ENCODE measurements around the gene PIAS2.

DNA sequence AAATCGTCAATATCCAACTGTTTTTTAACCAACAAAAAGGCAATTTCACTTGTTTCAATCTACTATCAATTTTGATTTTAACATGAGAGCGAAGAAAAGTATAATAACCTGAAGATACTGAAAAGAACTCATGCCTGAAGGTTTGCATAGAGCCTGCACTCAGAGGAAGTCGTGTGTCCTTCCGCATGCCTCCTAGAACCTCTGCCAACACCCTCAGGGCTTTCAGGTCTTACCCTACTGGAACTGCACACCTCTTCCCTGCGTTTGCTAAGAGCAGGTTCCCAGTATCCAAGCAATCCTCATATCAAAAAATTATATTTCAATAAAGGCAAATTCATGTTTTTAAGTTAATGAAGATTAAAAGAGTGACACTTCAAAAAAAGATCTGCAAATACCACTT is 74.7 kb downstream of the PIAS2 start:
- TF ChIP-seq, protein P1, sequence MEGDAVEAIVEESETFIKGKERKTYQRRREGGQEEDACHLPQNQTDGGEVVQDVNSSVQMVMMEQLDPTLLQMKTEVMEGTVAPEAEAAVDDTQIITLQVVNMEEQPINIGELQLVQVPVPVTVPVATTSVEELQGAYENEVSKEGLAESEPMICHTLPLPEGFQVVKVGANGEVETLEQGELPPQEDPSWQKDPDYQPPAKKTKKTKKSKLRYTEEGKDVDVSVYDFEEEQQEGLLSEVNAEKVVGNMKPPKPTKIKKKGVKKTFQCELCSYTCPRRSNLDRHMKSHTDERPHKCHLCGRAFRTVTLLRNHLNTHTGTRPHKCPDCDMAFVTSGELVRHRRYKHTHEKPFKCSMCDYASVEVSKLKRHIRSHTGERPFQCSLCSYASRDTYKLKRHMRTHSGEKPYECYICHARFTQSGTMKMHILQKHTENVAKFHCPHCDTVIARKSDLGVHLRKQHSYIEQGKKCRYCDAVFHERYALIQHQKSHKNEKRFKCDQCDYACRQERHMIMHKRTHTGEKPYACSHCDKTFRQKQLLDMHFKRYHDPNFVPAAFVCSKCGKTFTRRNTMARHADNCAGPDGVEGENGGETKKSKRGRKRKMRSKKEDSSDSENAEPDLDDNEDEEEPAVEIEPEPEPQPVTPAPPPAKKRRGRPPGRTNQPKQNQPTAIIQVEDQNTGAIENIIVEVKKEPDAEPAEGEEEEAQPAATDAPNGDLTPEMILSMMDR (IDR thresholded peaks at IDR 0.05; ENCODE audit: low read depth, low read length, missing input control) = no peak
- TF ChIP-seq, protein P2, sequence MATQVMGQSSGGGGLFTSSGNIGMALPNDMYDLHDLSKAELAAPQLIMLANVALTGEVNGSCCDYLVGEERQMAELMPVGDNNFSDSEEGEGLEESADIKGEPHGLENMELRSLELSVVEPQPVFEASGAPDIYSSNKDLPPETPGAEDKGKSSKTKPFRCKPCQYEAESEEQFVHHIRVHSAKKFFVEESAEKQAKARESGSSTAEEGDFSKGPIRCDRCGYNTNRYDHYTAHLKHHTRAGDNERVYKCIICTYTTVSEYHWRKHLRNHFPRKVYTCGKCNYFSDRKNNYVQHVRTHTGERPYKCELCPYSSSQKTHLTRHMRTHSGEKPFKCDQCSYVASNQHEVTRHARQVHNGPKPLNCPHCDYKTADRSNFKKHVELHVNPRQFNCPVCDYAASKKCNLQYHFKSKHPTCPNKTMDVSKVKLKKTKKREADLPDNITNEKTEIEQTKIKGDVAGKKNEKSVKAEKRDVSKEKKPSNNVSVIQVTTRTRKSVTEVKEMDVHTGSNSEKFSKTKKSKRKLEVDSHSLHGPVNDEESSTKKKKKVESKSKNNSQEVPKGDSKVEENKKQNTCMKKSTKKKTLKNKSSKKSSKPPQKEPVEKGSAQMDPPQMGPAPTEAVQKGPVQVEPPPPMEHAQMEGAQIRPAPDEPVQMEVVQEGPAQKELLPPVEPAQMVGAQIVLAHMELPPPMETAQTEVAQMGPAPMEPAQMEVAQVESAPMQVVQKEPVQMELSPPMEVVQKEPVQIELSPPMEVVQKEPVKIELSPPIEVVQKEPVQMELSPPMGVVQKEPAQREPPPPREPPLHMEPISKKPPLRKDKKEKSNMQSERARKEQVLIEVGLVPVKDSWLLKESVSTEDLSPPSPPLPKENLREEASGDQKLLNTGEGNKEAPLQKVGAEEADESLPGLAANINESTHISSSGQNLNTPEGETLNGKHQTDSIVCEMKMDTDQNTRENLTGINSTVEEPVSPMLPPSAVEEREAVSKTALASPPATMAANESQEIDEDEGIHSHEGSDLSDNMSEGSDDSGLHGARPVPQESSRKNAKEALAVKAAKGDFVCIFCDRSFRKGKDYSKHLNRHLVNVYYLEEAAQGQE (IDR thresholded peaks at IDR 0.05) = no peak
- TF ChIP-seq RAD21 (IDR thresholded peaks at IDR 0.05) (no peak), NR2F2 (IDR thresholded peaks at IDR 0.05) (no peak), YY1 (IDR thresholded peaks at IDR 0.05) (no peak), RXRA (IDR thresholded peaks at IDR 0.05) (no peak), SP1 (IDR thresholded peaks at IDR 0.05) (no peak)
- TF ChIP-seq, protein P3, sequence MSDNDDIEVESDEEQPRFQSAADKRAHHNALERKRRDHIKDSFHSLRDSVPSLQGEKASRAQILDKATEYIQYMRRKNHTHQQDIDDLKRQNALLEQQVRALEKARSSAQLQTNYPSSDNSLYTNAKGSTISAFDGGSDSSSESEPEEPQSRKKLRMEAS (IDR thresholded peaks at IDR 0.05) = no peak

Measured in liver (tissue), 3 donors.